Large intestine (tissue), 3 donors: ENCODE measurements around the gene CAMKMT. TPM values are rescaled to one million over a fixed set of nuclear protein-coding genes. Genes with fewer than 3 reads are reported as not detected.

Experiments
- DNase-seq, 2 donors: peaks; one replicate each; pipeline versions ENCODE4 v3.0.0 to v3.0.0-alpha.2; 2013
- H3K27ac ChIP-seq: one replicate; pipeline ENCODE4 v1.5.1; 2013; ENCODE audit warnings: low read length
- H3K27me3 ChIP-seq: 2 replicates; pipeline ENCODE4 v1.6.1; 2013; ENCODE audit warnings: low read length; ENCODE audit not compliant: control insufficient read depth, insufficient read depth
- H3K36me3 ChIP-seq: 2 replicates; pipeline ENCODE4 v1.6.1; 2013; ENCODE audit warnings: low read length; ENCODE audit not compliant: control insufficient read depth, insufficient read depth
- H3K4me1 ChIP-seq: one replicate; pipeline ENCODE4 v1.6.1; 2013; ENCODE audit warnings: low read length; ENCODE audit not compliant: control insufficient read depth, insufficient read depth
- H3K4me3 ChIP-seq: one replicate; pipeline ENCODE4 v1.5.1; 2013; ENCODE audit warnings: low read length
- H3K9me3 ChIP-seq: one replicate; pipeline ENCODE4 v1.6.1; 2013; ENCODE audit warnings: mild to moderate bottlenecking, low read depth, low read length, moderate library complexity; ENCODE audit not compliant: control insufficient read depth
- WGBS: methylation state at CpG from one replicate; pipeline ENCODE4 v1.1.5; 2013; ENCODE audit warnings: low lambda C conversion rate; ENCODE audit not compliant: insufficient coverage; 5-methylcytosine and 5-hydroxymethylcytosine counted together
- polyA plus RNA-seq: library from polyadenylated mRNA; unstranded; fragments of 120-200 nt; gene quantifications from one replicate; pipeline ENCODE4 v1.2.1, GENCODE V29; 2013

CAMKMT gene
- polyA plus RNA-seq, 1 donor: 9.2 TPM

- H3K36me3 ChIP-seq: no peaks in the 10 kb centered on the region
- H3K4me3 ChIP-seq: no peak overlapping the region
- no CpG with 5 or more reads among the region's 2 CpGs for WGBS
Observed at GRCh38 chr2:44546459-44547127, 184.8 kb downstream of the CAMKMT start.

GRCh38 chr2:44547718-44548117 lies 186.0 kb downstream of the CAMKMT start:
- H3K4me1 ChIP-seq: no peaks in the 10 kb centered on the region
- H3K4me3 ChIP-seq: no peak overlapping the region
- WGBS: no CpG with 5 or more reads among the region's 2 CpGs
- no peak overlapping the region for H3K27ac ChIP-seq
- no peaks in the 10 kb centered on the region for H3K36me3 ChIP-seq
- H3K9me3 ChIP-seq: no peaks in the 10 kb centered on the region
- no peak for DNase-seq
- H3K27me3 ChIP-seq: no peaks in the 10 kb centered on the region

More at GRCh38 chr2:44546459-44547127, 184.8 kb downstream of the CAMKMT start:
- Histone ChIP-seq H3K4me1 (no peaks in the 10 kb centered on the region), H3K9me3 (no peaks in the 10 kb centered on the region), H3K27me3 (no peaks in the 10 kb centered on the region), H3K27ac (no peak overlapping the region)
- no peak for DNase-seq

GRCh38 chr2:44548221-44549098 lies 186.7 kb downstream of the CAMKMT start:
- 67% methylated on average over 2 of the region's 8 CpGs for WGBS
- Histone ChIP-seq H3K9me3 (no peaks in the 10 kb centered on the region), H3K27ac (no peak overlapping the region), H3K4me3 (no peak overlapping the region), H3K4me1 (no peaks in the 10 kb centered on the region), H3K36me3 (no peaks in the 10 kb centered on the region), H3K27me3 (no peaks in the 10 kb centered on the region)
- no peak for DNase-seq

GRCh38 chr2:44549099-44549471 lies 187.3 kb downstream of the CAMKMT start:
- WGBS: no CpG with 5 or more reads among the region's 1 CpG
- no peaks in the 10 kb centered on the region for H3K9me3 ChIP-seq
- no peak for DNase-seq
- H3K4me3 ChIP-seq: no peak overlapping the region
- H3K36me3 ChIP-seq: no peaks in the 10 kb centered on the region
- no peaks in the 10 kb centered on the region for H3K4me1 ChIP-seq
- H3K27me3 ChIP-seq: no peaks in the 10 kb centered on the region
- no peak overlapping the region for H3K27ac ChIP-seq

GRCh38 chr2:44549856-44550255 lies 188.1 kb downstream of the CAMKMT start:
- no peaks in the 10 kb centered on the region for H3K36me3 ChIP-seq

GRCh38 chr2:44550561-44550960 lies 188.8 kb downstream of the CAMKMT start:
- H3K36me3 ChIP-seq: no peaks in the 10 kb centered on the region
- WGBS: 100% methylated on average over 1 of the region's 2 CpGs

More at GRCh38 chr2:44549856-44550255, 188.1 kb downstream of the CAMKMT start:
- WGBS: 100% methylated on average over 2 of the region's 4 CpGs
- Histone ChIP-seq H3K27me3 (no peaks in the 10 kb centered on the region), H3K4me3 (no peak overlapping the region), H3K9me3 (no peaks in the 10 kb centered on the region), H3K4me1 (no peaks in the 10 kb centered on the region), H3K27ac (no peak overlapping the region)
- DNase-seq: no peak

GRCh38 chr2:44551497-44551896 lies 189.8 kb downstream of the CAMKMT start:
- WGBS: no CpG with 5 or more reads among the region's 1 CpG
- DNase-seq: no peak
- H3K36me3 ChIP-seq: no peaks in the 10 kb centered on the region

More at GRCh38 chr2:44550561-44550960, 188.8 kb downstream of the CAMKMT start:
- no peaks in the 10 kb centered on the region for H3K4me1 ChIP-seq
- no peak for DNase-seq
- H3K27me3 ChIP-seq: no peaks in the 10 kb centered on the region
- no peak overlapping the region for H3K4me3 ChIP-seq
- no peaks in the 10 kb centered on the region for H3K9me3 ChIP-seq
- H3K27ac ChIP-seq: no peak overlapping the region

GRCh38 chr2:44553456-44553855 lies 191.7 kb downstream of the CAMKMT start:
- Histone ChIP-seq H3K27ac (no peak overlapping the region), H3K9me3 (no peaks in the 10 kb centered on the region), H3K36me3 (no peaks in the 10 kb centered on the region), H3K4me1 (no peaks in the 10 kb centered on the region), H3K27me3 (no peaks in the 10 kb centered on the region), H3K4me3 (no peak overlapping the region)
- no peak for DNase-seq
- no CpG with 5 or more reads among the region's 4 CpGs for WGBS

More at GRCh38 chr2:44551497-44551896, 189.8 kb downstream of the CAMKMT start:
- H3K27ac ChIP-seq: no peak overlapping the region
- H3K9me3 ChIP-seq: no peaks in the 10 kb centered on the region
- H3K4me1 ChIP-seq: no peaks in the 10 kb centered on the region
- no peaks in the 10 kb centered on the region for H3K27me3 ChIP-seq
- no peak overlapping the region for H3K4me3 ChIP-seq

- no peak overlapping the region for H3K27ac ChIP-seq
- DNase-seq: no peak
- no peaks in the 10 kb centered on the region for H3K9me3 ChIP-seq
- no peaks in the 10 kb centered on the region for H3K36me3 ChIP-seq
- no peaks in the 10 kb centered on the region for H3K27me3 ChIP-seq
- no peaks in the 10 kb centered on the region for H3K4me1 ChIP-seq
- no peak overlapping the region for H3K4me3 ChIP-seq
Observed at GRCh38 chr2:44555700-44556099, 194.0 kb downstream of the CAMKMT start.

- DNase-seq: no peak
- WGBS: no CpG with 5 or more reads among the region's 1 CpG
- no peak overlapping the region for H3K27ac ChIP-seq
- H3K9me3 ChIP-seq: no peaks in the 10 kb centered on the region
- no peaks in the 10 kb centered on the region for H3K4me1 ChIP-seq
- no peaks in the 10 kb centered on the region for H3K36me3 ChIP-seq
- H3K27me3 ChIP-seq: no peaks in the 10 kb centered on the region
- no peak overlapping the region for H3K4me3 ChIP-seq
Observed at GRCh38 chr2:44559108-44559507, 197.4 kb downstream of the CAMKMT start.
